ENCODE measurements around the gene HSPA12B. TPM values are rescaled to one million over a fixed set of nuclear protein-coding genes. Genes with fewer than 3 reads are reported as not detected.

The HSPA12B gene
- total and polyA plus RNA-seq, 2 donors (not counting 3 experiments of a cell fraction or from before 2014, with no cell fraction given), result 3.7 to 6.6 TPM

DNA sequence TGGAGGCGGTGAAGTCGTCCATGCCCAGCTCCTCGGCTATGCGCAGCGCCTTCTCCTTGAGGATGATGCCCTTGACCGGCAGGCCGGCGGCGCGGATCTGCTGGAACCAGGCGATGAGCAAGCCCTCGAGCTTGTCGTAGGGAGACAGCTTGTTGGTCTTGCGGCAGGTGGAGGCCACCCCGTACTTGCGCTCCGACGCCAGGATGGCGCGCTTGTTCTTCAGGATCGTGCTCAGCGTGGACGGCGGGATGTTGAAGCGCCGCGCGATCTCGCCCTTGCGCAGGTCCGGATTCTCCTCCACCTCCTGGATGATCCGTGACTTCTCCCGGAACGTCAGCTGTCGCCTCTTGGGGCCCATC, 53.6 kb downstream of the HSPA12B start:
- dilution Hi-C loops (cut with MboI; ENCODE audit: extremely low pct_ligation_motif_present, low sequenced_read_pairs), result no loop called here
- FAIRE-seq, result peak; percentile 61
- CTCF ChIA-PET, result interaction anchor here (0.7 to 7.6 kb wide), 29 partner anchors 8 to 299 kb away, joined by 3 to 214 read pairs (median 4); partner anchors contain the start of genes ADISSP, AP5S1 and CDC25B

More for the DNA sequence above, 53.6 kb downstream of the HSPA12B start:
- no peaks in the 10 kb centered on the region for H4K20me1 ChIP-seq (replicated peaks; ENCODE audit: control insufficient read depth, extremely low read depth, insufficient read depth, low read length)
- peak overlapping the region in 2 of 3 experiments; percentile 1 to 62 for H3K4me3 ChIP-seq (replicated peaks in 1 of 3; ENCODE audit: insufficient read depth in 1 of 3, low read depth in 1 of 3, low read length in 3 of 3)
- H2AFZ ChIP-seq (ENCODE audit: low read depth, low read length), result no peak overlapping the region
- H3K27ac ChIP-seq (ENCODE audit: insufficient read depth, low read depth, low read length), result peak overlapping the region; percentile 0
- intact Hi-C loops (cut with micrococcal nuclease), result loop anchor here (1.0 kb wide), 2 partner anchors 34 to 69 kb away; partner anchors contain the start of gene AP5S1
- POLR2A ChIA-PET, result interaction anchor here (1.0 kb wide), 1 partner anchor 18 kb away, joined by 4 read pairs; the partner anchor contains the start of gene ADISSP
- no peaks in the 10 kb centered on the region for H3K9me3 ChIP-seq (replicated peaks; ENCODE audit: control insufficient read depth, insufficient read depth, low read length)
- BruUV-seq (replicated peaks), result TSS peak; percentile 50
- H3K4me1 ChIP-seq (ENCODE audit: control insufficient read depth, extremely low read depth, insufficient read depth, low read length), result peaks cover 18% of the 10 kb centered on the region
- H3K79me2 ChIP-seq (ENCODE audit: control insufficient read depth, insufficient read depth, low read length), result peaks cover 31% of the 10 kb centered on the region
- DNase-seq (ENCODE audit: low read depth, low spot score), result peak; percentile 67
- H3K9ac ChIP-seq (replicated peaks; ENCODE audit: extremely low read depth, insufficient read depth, low read length), result peak overlapping the region; percentile 44
- H3K36me3 ChIP-seq (ENCODE audit: control insufficient read depth in 2 of 2, extremely low read depth in 1 of 2, insufficient read depth in 2 of 2, low read length in 2 of 2), result peaks cover 0 to 5% of the 10 kb centered on the region in 2 experiments
- no peak for TF ChIP-seq GATA2 (IDR thresholded peaks at IDR 0.05; ENCODE audit: insufficient read depth, insufficient read length, low read depth, low read length)
- TF ChIP-seq, protein P1, sequence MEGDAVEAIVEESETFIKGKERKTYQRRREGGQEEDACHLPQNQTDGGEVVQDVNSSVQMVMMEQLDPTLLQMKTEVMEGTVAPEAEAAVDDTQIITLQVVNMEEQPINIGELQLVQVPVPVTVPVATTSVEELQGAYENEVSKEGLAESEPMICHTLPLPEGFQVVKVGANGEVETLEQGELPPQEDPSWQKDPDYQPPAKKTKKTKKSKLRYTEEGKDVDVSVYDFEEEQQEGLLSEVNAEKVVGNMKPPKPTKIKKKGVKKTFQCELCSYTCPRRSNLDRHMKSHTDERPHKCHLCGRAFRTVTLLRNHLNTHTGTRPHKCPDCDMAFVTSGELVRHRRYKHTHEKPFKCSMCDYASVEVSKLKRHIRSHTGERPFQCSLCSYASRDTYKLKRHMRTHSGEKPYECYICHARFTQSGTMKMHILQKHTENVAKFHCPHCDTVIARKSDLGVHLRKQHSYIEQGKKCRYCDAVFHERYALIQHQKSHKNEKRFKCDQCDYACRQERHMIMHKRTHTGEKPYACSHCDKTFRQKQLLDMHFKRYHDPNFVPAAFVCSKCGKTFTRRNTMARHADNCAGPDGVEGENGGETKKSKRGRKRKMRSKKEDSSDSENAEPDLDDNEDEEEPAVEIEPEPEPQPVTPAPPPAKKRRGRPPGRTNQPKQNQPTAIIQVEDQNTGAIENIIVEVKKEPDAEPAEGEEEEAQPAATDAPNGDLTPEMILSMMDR (IDR thresholded peaks at IDR 0.05; ENCODE audit: extremely low read depth in 1 of 2, insufficient read depth in 1 of 2, low read depth in 1 of 2, low read length in 2 of 2), result no peak
- TF ChIP-seq, protein P2, sequence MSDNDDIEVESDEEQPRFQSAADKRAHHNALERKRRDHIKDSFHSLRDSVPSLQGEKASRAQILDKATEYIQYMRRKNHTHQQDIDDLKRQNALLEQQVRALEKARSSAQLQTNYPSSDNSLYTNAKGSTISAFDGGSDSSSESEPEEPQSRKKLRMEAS (IDR thresholded peaks at IDR 0.05; ENCODE audit: insufficient read depth, insufficient read length), result peak; percentile 48
- no peak for TF ChIP-seq POLR2A (IDR thresholded peaks at IDR 0.05; ENCODE audit: low read depth, low read length)
- H3K27me3 ChIP-seq (ENCODE audit: control insufficient read depth in 2 of 2, insufficient read depth in 2 of 2, low read length in 2 of 2), result no peaks in the 10 kb centered on the region
- H3K4me2 ChIP-seq (ENCODE audit: insufficient read depth, low read length), result peak overlapping the region; percentile 66
- no peaks in the 10 kb centered on the region for H3K9me1 ChIP-seq (replicated peaks; ENCODE audit: control insufficient read depth, extremely low read depth, insufficient read depth, low read length)
